OCI-LY3 (cell line): ENCODE results near the gene RNF13.

Experiments
- EZH2phosphoT487 ChIP-seq: fragments of 200-600 bp; shearing (Covaris generic); IDR thresholded peaks from 2 replicates; pipeline ENCODE4 v1.6.1; 2018; ENCODE audit warnings: antibody characterized with exemption, mixed run types, low read depth
- TF ChIP-seq, protein P1 (sequence below): fragments of 200-600, 300-600 bp; sonication (generic); IDR thresholded peaks from 2 replicates; pipeline ENCODE4 v1.5.1; 2014; ENCODE audit warnings: antibody characterized with exemption, low read length, low read depth

DNA sequence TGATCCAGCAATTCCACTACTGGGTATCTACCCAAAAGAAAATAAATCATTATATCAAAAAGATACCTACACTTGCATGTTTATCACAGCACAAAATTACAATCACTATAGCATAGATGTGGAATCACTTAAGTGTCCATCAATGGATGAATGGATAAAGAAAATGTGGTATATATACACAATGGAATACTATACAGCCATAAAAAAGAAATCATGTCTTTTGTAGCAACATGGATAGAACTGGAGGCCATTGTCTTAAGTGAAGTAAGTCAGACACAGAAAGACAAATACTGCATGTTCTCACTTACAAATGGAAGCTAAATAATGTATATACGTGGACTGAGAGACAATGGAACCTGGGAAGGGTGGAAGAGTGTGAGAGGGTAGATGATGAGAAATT lies 185.9 kb downstream of the RNF13 start:
- TF ChIP-seq, protein P1, sequence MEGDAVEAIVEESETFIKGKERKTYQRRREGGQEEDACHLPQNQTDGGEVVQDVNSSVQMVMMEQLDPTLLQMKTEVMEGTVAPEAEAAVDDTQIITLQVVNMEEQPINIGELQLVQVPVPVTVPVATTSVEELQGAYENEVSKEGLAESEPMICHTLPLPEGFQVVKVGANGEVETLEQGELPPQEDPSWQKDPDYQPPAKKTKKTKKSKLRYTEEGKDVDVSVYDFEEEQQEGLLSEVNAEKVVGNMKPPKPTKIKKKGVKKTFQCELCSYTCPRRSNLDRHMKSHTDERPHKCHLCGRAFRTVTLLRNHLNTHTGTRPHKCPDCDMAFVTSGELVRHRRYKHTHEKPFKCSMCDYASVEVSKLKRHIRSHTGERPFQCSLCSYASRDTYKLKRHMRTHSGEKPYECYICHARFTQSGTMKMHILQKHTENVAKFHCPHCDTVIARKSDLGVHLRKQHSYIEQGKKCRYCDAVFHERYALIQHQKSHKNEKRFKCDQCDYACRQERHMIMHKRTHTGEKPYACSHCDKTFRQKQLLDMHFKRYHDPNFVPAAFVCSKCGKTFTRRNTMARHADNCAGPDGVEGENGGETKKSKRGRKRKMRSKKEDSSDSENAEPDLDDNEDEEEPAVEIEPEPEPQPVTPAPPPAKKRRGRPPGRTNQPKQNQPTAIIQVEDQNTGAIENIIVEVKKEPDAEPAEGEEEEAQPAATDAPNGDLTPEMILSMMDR = no peak
- TF ChIP-seq EZH2phosphoT487 = no peak
